GM23338 (cell line): ENCODE data around the gene TNFRSF1A. TPM values are rescaled to one million over a fixed set of nuclear protein-coding genes. Genes with fewer than 3 reads are reported as not detected.

ENCODE experiments used
- ATAC-seq: fragments of 200-7000 bp; cut with Tn5 transposase; 3 replicates; pipeline ENCODE4 v1.9.1; 2020
- DNase-seq: peaks from one replicate; pipeline ENCODE4 v3.0.0-alpha.2; 2015; ENCODE audit warnings: low spot score
- H2AFZ ChIP-seq: fragments of 200-600 bp; sonication (generic); 2 replicates; pipeline ENCODE4 v1.8.0; 2016; ENCODE audit warnings: antibody characterized with exemption, mild to moderate bottlenecking, moderate library complexity
- H3F3A ChIP-seq: fragments of 200-600 bp; sonication (generic); replicated peaks from 2 replicates; pipeline ENCODE4 v1.8.0; 2017; ENCODE audit warnings: antibody characterized with exemption, mixed run types, low read depth
- H3K27ac ChIP-seq: fragments of 200-600 bp; sonication (generic); 2 replicates; pipeline ENCODE4 v1.6.1; 2016; ENCODE audit warnings: low read depth
- H3K27me3 ChIP-seq: fragments of 200-600 bp; sonication (generic); 2 replicates; pipeline ENCODE4 v1.8.0; 2016; ENCODE audit warnings: mild to moderate bottlenecking, mixed run types, moderate library complexity; ENCODE audit not compliant: insufficient read depth
- H3K36me3 ChIP-seq: fragments of 200-600 bp; sonication (generic); 2 replicates; pipeline ENCODE4 v1.8.0; 2016; ENCODE audit warnings: mild to moderate bottlenecking; ENCODE audit not compliant: insufficient read depth
- H3K4me1 ChIP-seq: fragments of 200-600 bp; sonication (generic); 2 replicates; pipeline ENCODE4 v1.8.0; 2016; ENCODE audit warnings: mild to moderate bottlenecking, moderate library complexity; ENCODE audit not compliant: insufficient read depth
- H3K4me2 ChIP-seq: fragments of 200-600 bp; sonication (generic); 2 replicates; pipeline ENCODE4 v1.7.1; 2017; ENCODE audit warnings: mixed run types
- H3K4me3 ChIP-seq: fragments of 200-600 bp; sonication (generic); 2 replicates; pipeline ENCODE4 v1.6.1; 2016; ENCODE audit warnings: mixed run types
- H3K79me2 ChIP-seq: fragments of 200-600 bp; sonication (generic); replicated peaks from 2 replicates; pipeline ENCODE4 v1.8.0; 2017; ENCODE audit warnings: mild to moderate bottlenecking; ENCODE audit not compliant: insufficient read depth
- H3K9me2 ChIP-seq: fragments of 200-600 bp; sonication (generic); 2 replicates; pipeline ENCODE4 v1.8.0; 2017; ENCODE audit not compliant: insufficient read depth
- H4K20me1 ChIP-seq: fragments of 200-600 bp; sonication (generic); replicated peaks from 2 replicates; pipeline ENCODE4 v1.8.0; 2017; ENCODE audit warnings: mild to moderate bottlenecking; ENCODE audit not compliant: insufficient read depth
- H3K27ac Mint-ChIP-seq: 2 replicates; pipeline ENCODE4 v1.8.0; 2020; ENCODE audit warnings: inconsistent platforms, mild to moderate bottlenecking, moderate library complexity, mixed read lengths
- H3K27me3 Mint-ChIP-seq: 3 replicates; pipeline ENCODE4 v1.8.0; 2022; ENCODE audit warnings: low read depth, mild to moderate bottlenecking, moderate library complexity, mixed read lengths, inconsistent platforms; ENCODE audit not compliant: insufficient read depth, poor library complexity
- H3K36me3 Mint-ChIP-seq: 3 replicates; pipeline ENCODE4 v1.8.0; 2021; ENCODE audit warnings: low read depth, mild to moderate bottlenecking, inconsistent platforms, moderate library complexity, mixed read lengths
- H3K4me1 Mint-ChIP-seq: 3 replicates; pipeline ENCODE4 v1.8.0; 2020; ENCODE audit warnings: mild to moderate bottlenecking, inconsistent platforms, mixed read lengths
- H3K4me3 Mint-ChIP-seq: 3 replicates; pipeline ENCODE4 v1.8.0; 2021; ENCODE audit warnings: moderate library complexity, mild to moderate bottlenecking, inconsistent platforms, mixed read lengths
- H3K9me3 Mint-ChIP-seq: 3 replicates; pipeline ENCODE4 v1.8.0; 2020; ENCODE audit warnings: moderate library complexity, mild to moderate bottlenecking, inconsistent platforms, mixed read lengths
- CTCF ChIP-seq, 2 experiments: fragments of 200-600 bp in 1 of 2; sonication (generic) in 1 of 2; conservative IDR thresholded peaks; 2 replicates each; pipeline versions ENCODE4 v1.5.1 to v1.6.1; 2016 to 2017; ENCODE audit warnings: antibody characterized with exemption in 2 of 2, low read depth in 2 of 2, mild to moderate bottlenecking in 2 of 2, moderate library complexity in 1 of 2
- ETS1 ChIP-seq: IDR thresholded peaks from 2 replicates; pipeline ENCODE4 v1.6.1; 2016; ENCODE audit warnings: antibody characterized with exemption
- EZH2 ChIP-seq: fragments of 200-600 bp; sonication (generic); IDR thresholded peaks from one replicate; pipeline ENCODE4 v1.8.0; 2017; ENCODE audit warnings: antibody characterized with exemption, mild to moderate bottlenecking, low read depth; ENCODE audit not compliant: unreplicated experiment
- EZH2phosphoT487 ChIP-seq: fragments of 200-600 bp; sonication (generic); IDR thresholded peaks from one replicate; pipeline ENCODE4 v1.8.1; 2018; ENCODE audit warnings: antibody characterized with exemption; ENCODE audit not compliant: unreplicated experiment
- JUNB ChIP-seq: IDR thresholded peaks from one replicate; pipeline ENCODE4 v1.6.1; 2016; ENCODE audit warnings: antibody characterized with exemption; ENCODE audit not compliant: unreplicated experiment
- POLR2AphosphoS5 ChIP-seq: IDR thresholded peaks from 2 replicates; pipeline ENCODE4 v1.6.1; 2016; ENCODE audit warnings: antibody characterized with exemption, low read depth
- REST ChIP-seq: IDR thresholded peaks from one replicate; pipeline ENCODE4 v1.6.1; 2018; ENCODE audit warnings: antibody characterized with exemption; ENCODE audit not compliant: unreplicated experiment
- STAT1 ChIP-seq: IDR thresholded peaks from one replicate; pipeline ENCODE4 v1.6.1; 2016; ENCODE audit warnings: antibody characterized with exemption; ENCODE audit not compliant: unreplicated experiment
- ZNF114 ChIP-seq: fragments of 250-450 bp; sonication (Bioruptor Pico); IDR thresholded peaks from 2 replicates; pipeline ENCODE4 v1.5.0; 2020; ENCODE audit warnings: mild to moderate bottlenecking, moderate library complexity
- ZNF331 ChIP-seq: fragments of 250-450 bp; sonication (Bioruptor Pico); IDR thresholded peaks from 2 replicates; pipeline ENCODE4 v1.5.0; 2020; ENCODE audit warnings: low read depth, mild to moderate bottlenecking, moderate library complexity
- polyA plus RNA-seq: library from polyadenylated mRNA; unstranded; fragments of >200 nt; fragmentation: Nextera tagmentation; extraction: Ambion mirVana; gene quantifications from 2 replicates; pipeline ENCODE4 v1.2.1, GENCODE V29; 2016
- total RNA-seq: library from RNA; depleted of rRNA; stranded (reverse); fragments of >200 nt; shearing (Covaris generic); gene quantifications from 2 replicates; pipeline ENCODE4 v1.2.3, GENCODE V29; 2014

Gene TNFRSF1A
- total and polyA plus RNA-seq, 2 experiments from 2014 or later, result 24.3 to 43.4 TPM

GRCh38 chr12:6343518-6343917 lies 1.6 kb upstream of the TNFRSF1A start (continued):
- TF ChIP-seq REST, result no peak
- TF ChIP-seq ETS1, result peak; percentile 13; the same call in 1 of the 2 replicates
- no peak for TF ChIP-seq STAT1

GRCh38 chr12:6342140-6342889 lies 439 bp upstream of the TNFRSF1A start:
- Histone ChIP-seq H2AFZ (no peak overlapping the region), H3F3A (peaks cover 17% of the 10 kb centered on the region), H3K4me2 (peak overlapping the region; percentile 96), H3K27me3 (no peaks in the 10 kb centered on the region), H3K4me1 (peaks cover 57% of the 10 kb centered on the region), H3K36me3 (no peaks in the 10 kb centered on the region; the same call in 1 of the 2 replicates), H3K79me2 (peaks cover 46% of the 10 kb centered on the region), H3K9me2 (peaks cover 4% of the 10 kb centered on the region; the same call in 1 of the 2 replicates), H3K4me3 (peak overlapping the region; percentile 96), H3K27ac (peak overlapping the region; percentile 90), H4K20me1 (0 out of 2 replicates have a peak, but pooled peaks cover 3% of the 10 kb centered on the region)
- H3K4me3 Mint-ChIP-seq, result no peak overlapping the region
- H3K9me3 Mint-ChIP-seq, result no peaks in the 10 kb centered on the region
- peak overlapping the region; percentile 90 for H3K27ac Mint-ChIP-seq
- ATAC-seq, result peak; percentile 2; the same call in 1 of the 3 replicates
- peaks cover 18% of the 10 kb centered on the region for H3K4me1 Mint-ChIP-seq
- H3K36me3 Mint-ChIP-seq, result peaks cover 13% of the 10 kb centered on the region
- H3K27me3 Mint-ChIP-seq, result peaks cover 6% of the 10 kb centered on the region
- no peak for DNase-seq
- TF ChIP-seq REST (no peak), EZH2phosphoT487 (no peak), EZH2 (no peak), STAT1 (no peak), ZNF114 (CRISPR knock-in tag) (no peak), POLR2AphosphoS5 (no peak), JUNB (no peak), ZNF331 (no peak), ETS1 (no peak), CTCF (conservative IDR thresholded peaks at IDR 0.05; ENCODE audit: low read depth in 2 of 2) (no peak)
